ENCODE measurements around the gene CHST6. TPM values are rescaled to one million over a fixed set of nuclear protein-coding genes. Genes with fewer than 3 reads are reported as not detected.
A peak's percentile ranks its signal among the peaks of the same experiment; 100 is the strongest.

CHST6 gene
- total RNA-seq, 1 experiment from 2014 or later, result 20.8 TPM

DNA sequence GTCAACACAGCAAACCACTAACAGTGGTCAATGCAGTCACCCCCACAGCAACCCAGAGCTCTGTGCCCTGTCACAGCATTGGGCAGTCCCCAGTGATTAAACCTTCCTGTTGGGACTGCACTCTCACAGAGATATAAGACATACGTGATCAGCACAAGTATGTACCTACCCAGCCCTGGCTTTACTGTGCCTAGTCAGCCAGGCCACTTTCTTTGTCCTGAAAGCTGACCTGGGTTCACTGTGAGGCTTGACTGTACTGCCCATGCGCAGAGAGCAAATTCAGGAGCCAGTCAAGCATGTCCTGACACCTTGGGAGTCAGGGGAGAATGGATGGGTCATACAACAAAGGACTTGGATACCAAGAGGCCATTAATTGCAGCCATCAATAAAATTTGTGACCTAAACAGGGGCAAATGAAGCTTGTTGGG lies 19.8 kb downstream of the CHST6 start:
- Histone ChIP-seq H4K20me1 (ENCODE audit: control insufficient read depth, insufficient read depth, insufficient read length) (no peaks in the 10 kb centered on the region), H4K91ac (ENCODE audit: insufficient read length, low read depth, low read length) (no peak overlapping the region), H2AFZ (ENCODE audit: low read length) (no peak overlapping the region), H2AK5ac (ENCODE audit: insufficient read length, low read length) (no peak overlapping the region), H3K4ac (ENCODE audit: low read depth, low read length) (no peak overlapping the region), H3K23ac (ENCODE audit: insufficient read length, low read depth, low read length) (no peak overlapping the region), H3K23me2 (ENCODE audit: insufficient read length, low read depth, low read length, poor library complexity, severe bottlenecking) (no peaks in the 10 kb centered on the region), H2BK15ac (ENCODE audit: low read depth, low read length) (no peak overlapping the region), H2BK12ac (ENCODE audit: insufficient read length, low read depth, low read length) (no peak overlapping the region), H2BK120ac (ENCODE audit: low read depth, low read length, poor library complexity, severe bottlenecking) (no peak overlapping the region), H4K8ac (replicated peaks; ENCODE audit: insufficient read length, low read depth, low read length) (no peak overlapping the region), H2BK5ac (ENCODE audit: insufficient read length, low read length) (no peak overlapping the region), H3K9ac (ENCODE audit: extremely low read depth, insufficient read length, low read length) (no peak overlapping the region), H3K79me2 (ENCODE audit: insufficient read depth, low read length) (no peaks in the 10 kb centered on the region), H3K4me2 (ENCODE audit: insufficient read depth, insufficient read length, low read length) (no peak overlapping the region), H2BK20ac (ENCODE audit: low read depth, low read length, poor library complexity, severe bottlenecking) (no peak overlapping the region), H4K5ac (ENCODE audit: insufficient read length, low read depth, low read length) (no peak overlapping the region), H3K56ac (ENCODE audit: insufficient read length, low read depth, low read length) (no peak overlapping the region), H3K79me1 (ENCODE audit: insufficient read depth, low read depth, low read length, poor library complexity, severe bottlenecking) (no peaks in the 10 kb centered on the region), H3K14ac (ENCODE audit: insufficient read depth, low read length) (no peak overlapping the region), H3K27ac (ENCODE audit: insufficient read length, low read depth, low read length) (no peak overlapping the region), H3K27me3 (ENCODE audit: insufficient read depth, low read length) (no peaks in the 10 kb centered on the region), H3K4me1 (ENCODE audit: insufficient read depth, low read length) (peaks cover 5% of the 10 kb centered on the region; the same call in 1 of the 2 replicates), H3K9me3 (ENCODE audit: control insufficient read depth, low read depth, low read length) (no peaks in the 10 kb centered on the region), H3K18ac (ENCODE audit: insufficient read length, low read depth, low read length) (no peak overlapping the region), H3T11ph (ENCODE audit: low read length) (no peak overlapping the region)
- Mint-ChIP-seq H3K27me3 (ENCODE audit: low read depth) (no peaks in the 10 kb centered on the region; the same call in 1 of the 2 replicates), H3K9me3 (peaks cover 0 to 2% of the 10 kb centered on the region in 2 experiments; a peak in 1 of 5 replicates), H3K4me3 (no peak overlapping the region), H3K27ac (peak overlapping the region; percentile 29 to 79 (median 69); a peak in 4 of 7 replicates), H3K4me1 (peaks cover 21 to 26% of the 10 kb centered on the region in 2 experiments), H3K36me3 (ENCODE audit: insufficient read depth in 1 of 3, low read depth in 3 of 3) (peaks cover 27 to 46% (median 37%) of the 10 kb centered on the region in 3 experiments)
- TF ChIP-seq, protein P1, sequence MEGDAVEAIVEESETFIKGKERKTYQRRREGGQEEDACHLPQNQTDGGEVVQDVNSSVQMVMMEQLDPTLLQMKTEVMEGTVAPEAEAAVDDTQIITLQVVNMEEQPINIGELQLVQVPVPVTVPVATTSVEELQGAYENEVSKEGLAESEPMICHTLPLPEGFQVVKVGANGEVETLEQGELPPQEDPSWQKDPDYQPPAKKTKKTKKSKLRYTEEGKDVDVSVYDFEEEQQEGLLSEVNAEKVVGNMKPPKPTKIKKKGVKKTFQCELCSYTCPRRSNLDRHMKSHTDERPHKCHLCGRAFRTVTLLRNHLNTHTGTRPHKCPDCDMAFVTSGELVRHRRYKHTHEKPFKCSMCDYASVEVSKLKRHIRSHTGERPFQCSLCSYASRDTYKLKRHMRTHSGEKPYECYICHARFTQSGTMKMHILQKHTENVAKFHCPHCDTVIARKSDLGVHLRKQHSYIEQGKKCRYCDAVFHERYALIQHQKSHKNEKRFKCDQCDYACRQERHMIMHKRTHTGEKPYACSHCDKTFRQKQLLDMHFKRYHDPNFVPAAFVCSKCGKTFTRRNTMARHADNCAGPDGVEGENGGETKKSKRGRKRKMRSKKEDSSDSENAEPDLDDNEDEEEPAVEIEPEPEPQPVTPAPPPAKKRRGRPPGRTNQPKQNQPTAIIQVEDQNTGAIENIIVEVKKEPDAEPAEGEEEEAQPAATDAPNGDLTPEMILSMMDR (conservative IDR thresholded peaks at IDR 0.05), result no peak
- WGBS (ENCODE audit: extremely low coverage, insufficient read length, low lambda C conversion rate), result no CpG with 5 or more reads among the region's 2 CpGs
- no peak for DNase-seq

Data from H9 (cell line).